ENCODE results near the gene KCNT2. TPM values are rescaled to one million over a fixed set of nuclear protein-coding genes. Genes with fewer than 3 reads are reported as not detected.
"Not testable (repeated sequence)": the region's sequence is repeated elsewhere in the genome, so short reads cannot be mapped to it uniquely, and the experiment has no call there.

The KCNT2 gene
- total RNA-seq, 4 donors from 2014 or later = 1.6 to 20.9 (median 8.9) TPM

GRCh38 chr1:196302420-196302819 lies 305.8 kb downstream of the KCNT2 start:
- no peak for DNase-seq (ENCODE audit: low spot score)
- TF ChIP-seq CTCF (IDR thresholded peaks at IDR 0.05) = no peak
- no peak for ATAC-seq (ENCODE audit: low FRiP score)

GRCh38 chr1:196295766-196296165 lies 312.5 kb downstream of the KCNT2 start:
- no peak for TF ChIP-seq CTCF (IDR thresholded peaks at IDR 0.05)
- no peak for DNase-seq (ENCODE audit: low spot score)
- no peak for ATAC-seq (ENCODE audit: low FRiP score)

GRCh38 chr1:196278816-196279215 lies 329.4 kb downstream of the KCNT2 start:
- DNase-seq (ENCODE audit: low spot score) = no peak
- TF ChIP-seq CTCF (IDR thresholded peaks at IDR 0.05) = no peak
- ATAC-seq (ENCODE audit: low FRiP score) = no peak

GRCh38 chr1:196277860-196278259 lies 330.4 kb downstream of the KCNT2 start:
- TF ChIP-seq CTCF (IDR thresholded peaks at IDR 0.05) = no peak
- DNase-seq (ENCODE audit: low spot score) = no peak
- ATAC-seq (ENCODE audit: low FRiP score) = no peak

- ATAC-seq (ENCODE audit: low FRiP score) (no peak), DNase-seq (ENCODE audit: low spot score) (no peak)
- no peak for TF ChIP-seq CTCF (IDR thresholded peaks at IDR 0.05)
Measured at GRCh38 chr1:196271212-196271947, 336.9 kb downstream of the KCNT2 start.

GRCh38 chr1:196263086-196263485 lies 345.2 kb downstream of the KCNT2 start:
- DNase-seq (ENCODE audit: low spot score); ATAC-seq (ENCODE audit: low FRiP score): not testable (repeated sequence)

GRCh38 chr1:196260270-196260669 lies 348.0 kb downstream of the KCNT2 start:
- DNase-seq (ENCODE audit: low spot score) (no peak), ATAC-seq (ENCODE audit: low FRiP score) (no peak)
- no peak for TF ChIP-seq CTCF (IDR thresholded peaks at IDR 0.05)
